C4-2B (cell line): Measurements from ENCODE around the gene SPATS2L.

Source experiments
- H3K27ac ChIP-seq: fragments of 450-650 bp; 2 replicates; pipeline ENCODE4 v1.5.1; 2017
- ZFX ChIP-seq: fragments of 450-650 bp; IDR thresholded peaks from 2 replicates; pipeline ENCODE4 v1.6.1; 2017
- TF ChIP-seq, protein P1 (sequence below): fragments of 450-650 bp; conservative IDR thresholded peaks from 2 replicates; pipeline ENCODE4 v1.5.1; 2017; ENCODE audit warnings: mild to moderate bottlenecking

The SPATS2L gene

DNA sequence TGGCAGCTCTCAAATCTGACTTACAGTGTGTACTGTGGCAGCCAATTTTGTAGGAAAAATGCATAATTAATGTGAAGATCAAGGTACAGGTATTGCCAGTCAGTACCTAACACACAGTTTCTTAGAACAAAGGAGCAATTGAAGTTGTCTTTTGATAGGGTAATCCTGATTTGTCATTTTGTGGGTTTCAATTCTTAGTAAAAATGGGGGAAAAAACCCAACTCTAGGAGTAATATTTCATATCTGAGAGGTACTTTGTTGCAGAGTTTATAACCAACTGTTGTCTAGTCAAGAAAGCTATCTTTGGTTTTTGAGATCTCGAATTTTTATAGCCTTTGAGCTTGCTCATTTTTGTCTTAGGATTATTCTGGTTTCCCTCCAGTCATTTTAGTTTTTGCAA, 16.1 kb downstream of the SPATS2L start:
- no peak for TF ChIP-seq ZFX
- TF ChIP-seq, protein P1, sequence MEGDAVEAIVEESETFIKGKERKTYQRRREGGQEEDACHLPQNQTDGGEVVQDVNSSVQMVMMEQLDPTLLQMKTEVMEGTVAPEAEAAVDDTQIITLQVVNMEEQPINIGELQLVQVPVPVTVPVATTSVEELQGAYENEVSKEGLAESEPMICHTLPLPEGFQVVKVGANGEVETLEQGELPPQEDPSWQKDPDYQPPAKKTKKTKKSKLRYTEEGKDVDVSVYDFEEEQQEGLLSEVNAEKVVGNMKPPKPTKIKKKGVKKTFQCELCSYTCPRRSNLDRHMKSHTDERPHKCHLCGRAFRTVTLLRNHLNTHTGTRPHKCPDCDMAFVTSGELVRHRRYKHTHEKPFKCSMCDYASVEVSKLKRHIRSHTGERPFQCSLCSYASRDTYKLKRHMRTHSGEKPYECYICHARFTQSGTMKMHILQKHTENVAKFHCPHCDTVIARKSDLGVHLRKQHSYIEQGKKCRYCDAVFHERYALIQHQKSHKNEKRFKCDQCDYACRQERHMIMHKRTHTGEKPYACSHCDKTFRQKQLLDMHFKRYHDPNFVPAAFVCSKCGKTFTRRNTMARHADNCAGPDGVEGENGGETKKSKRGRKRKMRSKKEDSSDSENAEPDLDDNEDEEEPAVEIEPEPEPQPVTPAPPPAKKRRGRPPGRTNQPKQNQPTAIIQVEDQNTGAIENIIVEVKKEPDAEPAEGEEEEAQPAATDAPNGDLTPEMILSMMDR = no peak
- no peak overlapping the region for H3K27ac ChIP-seq

DNA sequence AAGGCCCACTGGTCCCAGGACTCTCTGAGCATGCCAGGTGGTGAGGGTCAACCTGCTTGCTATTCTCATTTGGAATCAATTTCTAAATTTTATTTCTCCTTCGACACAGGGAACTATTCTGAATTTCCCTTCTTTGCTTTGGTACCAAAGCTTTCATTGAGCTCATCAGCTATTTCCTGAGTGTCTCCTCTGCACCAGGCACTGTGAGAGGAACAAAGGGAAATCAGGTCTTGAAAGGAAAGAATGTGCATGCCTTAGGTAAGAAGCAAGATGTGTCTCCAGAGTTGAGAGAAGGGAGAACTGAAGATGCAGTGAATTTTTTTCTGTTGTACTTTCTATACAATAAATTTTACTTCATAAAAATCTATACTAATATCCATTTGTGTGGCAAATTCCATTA, 17.9 kb downstream of the SPATS2L start:
- TF ChIP-seq ZFX = no peak
- TF ChIP-seq, protein P1 = no peak
- H3K27ac ChIP-seq = no peak overlapping the region

DNA sequence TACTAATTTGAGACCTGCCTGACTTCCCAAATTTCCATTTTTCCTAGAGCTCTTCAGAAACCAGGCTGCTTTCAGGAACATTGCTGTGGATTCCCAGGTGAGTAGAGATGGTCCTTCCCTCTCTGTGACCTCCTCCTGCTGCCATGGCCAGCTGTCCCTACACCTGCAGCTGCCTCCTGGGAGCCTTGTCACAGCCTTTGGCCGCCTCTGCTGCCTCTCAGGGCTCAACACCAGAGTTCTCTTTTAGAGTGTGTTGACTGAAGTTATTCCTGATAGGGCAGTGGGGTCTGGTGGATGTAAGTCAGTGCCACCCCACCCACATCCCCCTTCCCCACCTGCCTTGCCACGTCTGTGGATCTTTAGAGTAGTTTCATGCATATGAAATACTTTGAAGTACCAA, 22.9 kb downstream of the SPATS2L start:
- H3K27ac ChIP-seq = no peak overlapping the region
- TF ChIP-seq, protein P1 = no peak
- no peak for TF ChIP-seq ZFX

DNA sequence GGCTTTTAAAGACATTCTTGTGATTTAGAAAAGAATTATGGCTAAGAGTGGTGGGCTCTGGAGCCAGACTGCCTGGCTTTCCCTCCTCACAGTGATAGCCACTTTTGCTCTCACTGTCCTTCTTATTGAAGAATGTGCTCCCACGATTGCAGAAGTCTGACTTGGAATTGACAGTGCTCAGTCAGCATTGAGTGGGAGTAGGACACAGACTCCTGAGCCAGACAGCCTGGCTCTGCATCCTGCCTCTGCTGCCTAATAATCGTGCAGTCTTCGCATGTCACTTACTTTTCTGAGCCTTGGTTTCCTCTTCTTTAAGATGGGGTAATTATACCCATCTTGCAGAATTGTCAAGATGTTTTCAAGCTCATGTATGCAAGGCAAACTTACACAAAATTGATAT, 23.3 kb downstream of the SPATS2L start:
- no peak overlapping the region for H3K27ac ChIP-seq
- TF ChIP-seq ZFX = no peak
- TF ChIP-seq, protein P1 = no peak

DNA sequence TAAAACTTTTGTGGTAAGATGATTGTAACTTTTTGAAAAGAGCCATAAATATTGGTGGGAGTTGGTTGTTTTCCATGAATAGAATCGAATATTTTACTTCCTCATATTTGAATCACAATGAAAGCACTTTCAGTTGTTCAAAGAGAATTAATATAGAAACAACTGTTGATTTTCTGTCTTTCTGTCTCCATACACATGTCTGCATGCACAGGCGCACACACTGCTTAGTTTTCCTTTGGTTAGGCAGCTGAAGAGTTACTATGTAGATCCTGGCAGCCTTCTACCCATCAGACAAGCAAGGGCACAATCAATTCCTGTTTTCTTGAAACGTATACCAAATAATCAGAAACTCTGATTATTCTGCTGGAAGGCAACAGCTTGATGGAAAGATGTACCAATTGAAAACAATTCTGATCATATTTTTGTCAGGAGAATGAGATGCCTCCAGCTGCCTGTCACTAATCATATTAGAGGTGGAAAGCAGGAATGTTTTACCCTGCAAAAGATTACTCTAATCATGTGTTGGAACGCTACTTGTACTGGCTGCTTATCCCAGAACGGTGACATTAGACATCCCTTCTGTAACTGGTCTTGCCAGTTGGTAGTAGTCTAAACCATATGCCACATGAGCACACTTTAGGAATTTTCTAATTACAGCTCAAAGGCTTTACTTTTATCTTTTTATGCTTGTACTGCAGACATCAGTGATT, 24.0 kb downstream of the SPATS2L start:
- no peak overlapping the region for H3K27ac ChIP-seq
- TF ChIP-seq, protein P1 = no peak
- no peak for TF ChIP-seq ZFX

DNA sequence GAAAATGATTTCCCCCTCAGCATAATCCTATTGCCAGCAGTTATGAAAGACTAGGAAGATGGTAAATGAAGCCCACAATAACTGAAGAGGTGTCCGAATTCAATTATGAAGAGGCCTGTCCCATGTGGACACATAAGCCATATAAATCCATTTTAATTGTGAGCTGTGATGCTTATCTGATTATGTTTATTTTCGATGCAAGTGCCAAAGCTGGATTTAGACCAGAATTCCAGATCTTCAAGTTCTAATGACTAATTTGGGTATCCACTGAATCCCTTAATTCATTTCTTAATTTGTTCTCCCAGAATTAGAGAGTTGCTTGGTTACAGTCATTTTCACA, 24.5 kb downstream of the SPATS2L start:
- TF ChIP-seq ZFX = no peak
- TF ChIP-seq, protein P1 = no peak
- H3K27ac ChIP-seq = no peak overlapping the region

DNA sequence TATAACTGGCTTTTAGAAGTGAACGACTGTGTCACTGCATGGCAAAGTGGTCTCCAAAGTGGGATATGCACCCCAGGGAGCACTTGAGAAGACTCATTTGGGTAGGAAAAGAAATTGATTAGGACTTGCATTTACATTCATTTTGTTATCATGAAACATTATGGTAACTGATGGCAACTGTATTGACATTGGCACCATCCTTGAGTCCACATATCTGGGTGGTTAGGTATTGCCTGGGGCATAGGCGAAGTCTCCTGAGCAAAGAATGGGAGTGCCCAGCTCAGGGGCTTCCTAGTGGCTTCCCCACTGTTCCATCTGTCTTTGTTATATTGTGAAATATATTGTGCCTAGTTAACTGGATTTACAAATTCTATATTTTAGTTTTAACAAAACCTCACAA, 29.2 kb downstream of the SPATS2L start:
- TF ChIP-seq ZFX = no peak
- TF ChIP-seq, protein P1 = no peak
- H3K27ac ChIP-seq = no peak overlapping the region
